AG04450 (cell line): ENCODE data around the gene ZFAND6. TPM values are rescaled to one million over a fixed set of nuclear protein-coding genes. Genes with fewer than 3 reads are reported as not detected.
"Not testable (repeated sequence)": the region's sequence is repeated elsewhere in the genome, so short reads cannot be mapped to it uniquely, and the experiment has no call there.

Experiments
- CTCF ChIA-PET: fragments of 300-600, 350-600 bp; formaldehyde crosslinking; extraction: SDS; loops from one replicate; lab custom pipeline; 2022; ENCODE audit warnings: antibody characterized with exemption, inconsistent platforms; lab: Charles Lee
- POLR2A ChIA-PET: fragments of 350-600 bp; formaldehyde crosslinking; extraction: SDS; loops from one replicate; lab custom pipeline; 2021; ENCODE audit warnings: antibody characterized with exemption, inconsistent platforms; lab: Yijun Ruan, JAX
- DNase-seq: peaks from one replicate; pipeline ENCODE4 v3.0.0-alpha.2; 2011; ENCODE audit warnings: low read depth, low spot score
- H3K27ac ChIP-seq: one replicate; pipeline ENCODE4 v1.5.1; 2012; ENCODE audit warnings: low read depth, low read length, control low read depth
- H3K27me3 ChIP-seq: one replicate; pipeline ENCODE4 v1.6.0; 2012; ENCODE audit warnings: low read length; ENCODE audit not compliant: control insufficient read depth, insufficient read depth
- H3K4me3 ChIP-seq: 2 replicates; pipeline ENCODE4 v1.5.1; 2011; ENCODE audit warnings: mild to moderate bottlenecking, low read depth, low read length, control low read depth
- H3K9me3 ChIP-seq: 2 replicates; pipeline ENCODE4 v1.5.1; 2012; ENCODE audit warnings: low read length; ENCODE audit not compliant: control insufficient read depth, insufficient read depth
- CTCF ChIP-seq: IDR thresholded peaks from 2 replicates; pipeline ENCODE4 v1.5.1; 2011; ENCODE audit warnings: low read depth, low read length, control low read depth, inconsistent platforms
- polyA plus RNA-seq: library from polyadenylated mRNA; depleted of rRNA; stranded (reverse); fragments of >200 nt; gene quantifications from 2 replicates; pipeline ENCODE4 v1.2.3, GENCODE V29; 2011

ZFAND6 gene
- polyA plus RNA-seq, 1 experiment = 166 TPM

DNA sequence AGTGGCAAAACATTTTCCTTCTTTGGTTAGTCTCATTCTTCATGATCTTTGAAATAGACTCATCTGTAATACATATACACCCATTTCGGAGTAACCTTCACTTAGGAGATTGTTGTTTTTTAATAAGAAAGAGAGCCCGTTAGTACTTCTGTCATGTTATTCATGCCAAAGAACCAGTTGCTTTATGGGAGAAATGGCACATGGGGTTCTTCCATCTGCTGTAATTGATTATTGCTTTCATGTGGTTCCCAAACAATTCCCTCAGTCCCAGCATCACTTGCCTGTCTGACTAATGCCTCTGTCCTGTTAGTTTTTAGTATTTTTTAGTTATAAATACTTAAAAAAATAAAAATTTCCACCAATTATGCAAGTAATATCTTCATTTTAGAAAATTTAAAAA is 59.5 kb downstream of the ZFAND6 start:
- DNase-seq = no peak
- no peak for TF ChIP-seq CTCF
- Histone ChIP-seq H3K9me3 (no peaks in the 10 kb centered on the region), H3K27ac (no peak overlapping the region), H3K27me3 (no peaks in the 10 kb centered on the region), H3K4me3 (no peak overlapping the region)
- ChIA-PET POLR2A (no interaction called here), CTCF (no interaction called here)

- no peak for DNase-seq
- H3K27me3 ChIP-seq = no peaks in the 10 kb centered on the region
- ChIA-PET POLR2A (no interaction called here), CTCF (interaction anchor here (1.1 kb wide), 1 partner anchor 267 kb away, joined by 3 read pairs; no protein-coding TSS in a partner anchor)
- H3K27ac ChIP-seq = no peak overlapping the region
- no peaks in the 10 kb centered on the region for H3K9me3 ChIP-seq
- H3K4me3 ChIP-seq = no peak overlapping the region
- TF ChIP-seq CTCF = no peak
Measured at GRCh38 chr15:80120636-80121035, 61.2 kb downstream of the ZFAND6 start.

DNA sequence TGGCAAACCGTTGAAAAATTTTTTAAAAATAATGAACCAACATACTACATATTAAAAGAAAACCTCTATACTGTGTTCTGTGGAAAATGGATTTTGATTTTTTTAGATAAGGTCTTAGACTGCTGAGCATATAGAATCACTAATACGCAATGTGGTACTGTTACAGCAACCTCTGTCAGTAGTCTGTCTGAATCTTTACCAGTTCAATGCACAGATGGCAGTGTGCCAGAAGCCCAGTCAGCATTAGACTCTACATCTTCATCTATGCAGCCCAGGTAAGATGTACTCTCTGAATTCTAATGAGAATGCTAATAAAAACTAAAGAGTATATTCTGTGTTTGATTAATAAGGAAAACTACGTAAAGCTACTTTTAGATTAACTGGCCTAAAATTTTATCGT is 62.1 kb downstream of the ZFAND6 start:
- Histone ChIP-seq H3K27ac (no peak overlapping the region), H3K27me3 (no peaks in the 10 kb centered on the region), H3K4me3 (no peak overlapping the region), H3K9me3 (no peaks in the 10 kb centered on the region)
- DNase-seq = no peak
- CTCF ChIA-PET = interaction anchor here (1.1 kb wide), 1 partner anchor 268 kb away, joined by 3 read pairs; no protein-coding TSS in a partner anchor
- no peak for TF ChIP-seq CTCF
- POLR2A ChIA-PET = no interaction called here

- no peaks in the 10 kb centered on the region for H3K9me3 ChIP-seq
- ChIA-PET POLR2A (no interaction called here), CTCF (no interaction called here)
- DNase-seq = no peak
- no peak overlapping the region for H3K4me3 ChIP-seq
- H3K27ac ChIP-seq = no peak overlapping the region
- H3K27me3 ChIP-seq = no peaks in the 10 kb centered on the region
- no peak for TF ChIP-seq CTCF
Measured at GRCh38 chr15:80123034-80123433, 63.6 kb downstream of the ZFAND6 start.

- H3K27me3 ChIP-seq, CTCF ChIA-PET, H3K27ac ChIP-seq, H3K9me3 ChIP-seq, POLR2A ChIA-PET, H3K4me3 ChIP-seq, DNase-seq: not testable (repeated sequence)
Measured at GRCh38 chr15:80127253-80127652, 67.8 kb downstream of the ZFAND6 start.

DNA sequence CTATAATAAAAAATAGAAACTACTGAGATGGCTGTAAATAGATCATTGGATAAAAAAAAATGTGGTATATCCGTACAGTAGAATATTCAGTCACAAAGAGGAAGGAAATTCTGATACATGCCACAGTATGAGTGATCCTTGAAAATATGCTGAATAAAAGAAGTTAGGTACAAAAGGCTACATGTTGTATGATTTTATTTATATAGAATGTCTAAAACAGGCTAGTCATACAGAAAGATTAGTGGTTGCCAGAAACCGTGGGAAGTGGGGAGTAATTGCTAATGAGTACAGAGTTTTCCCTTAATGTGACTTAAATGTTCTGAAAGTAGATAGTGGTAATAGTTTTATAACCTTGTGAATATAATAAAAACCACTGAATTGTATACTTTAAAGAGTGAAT is 68.4 kb downstream of the ZFAND6 start:
- ChIA-PET CTCF (no interaction called here), POLR2A (no interaction called here)
- no peak for TF ChIP-seq CTCF
- Histone ChIP-seq H3K27ac (no peak overlapping the region), H3K9me3 (no peaks in the 10 kb centered on the region), H3K4me3 (no peak overlapping the region), H3K27me3 (no peaks in the 10 kb centered on the region)
- no peak for DNase-seq
